ENCODE results near the gene GLUL.

GLUL gene

DNA sequence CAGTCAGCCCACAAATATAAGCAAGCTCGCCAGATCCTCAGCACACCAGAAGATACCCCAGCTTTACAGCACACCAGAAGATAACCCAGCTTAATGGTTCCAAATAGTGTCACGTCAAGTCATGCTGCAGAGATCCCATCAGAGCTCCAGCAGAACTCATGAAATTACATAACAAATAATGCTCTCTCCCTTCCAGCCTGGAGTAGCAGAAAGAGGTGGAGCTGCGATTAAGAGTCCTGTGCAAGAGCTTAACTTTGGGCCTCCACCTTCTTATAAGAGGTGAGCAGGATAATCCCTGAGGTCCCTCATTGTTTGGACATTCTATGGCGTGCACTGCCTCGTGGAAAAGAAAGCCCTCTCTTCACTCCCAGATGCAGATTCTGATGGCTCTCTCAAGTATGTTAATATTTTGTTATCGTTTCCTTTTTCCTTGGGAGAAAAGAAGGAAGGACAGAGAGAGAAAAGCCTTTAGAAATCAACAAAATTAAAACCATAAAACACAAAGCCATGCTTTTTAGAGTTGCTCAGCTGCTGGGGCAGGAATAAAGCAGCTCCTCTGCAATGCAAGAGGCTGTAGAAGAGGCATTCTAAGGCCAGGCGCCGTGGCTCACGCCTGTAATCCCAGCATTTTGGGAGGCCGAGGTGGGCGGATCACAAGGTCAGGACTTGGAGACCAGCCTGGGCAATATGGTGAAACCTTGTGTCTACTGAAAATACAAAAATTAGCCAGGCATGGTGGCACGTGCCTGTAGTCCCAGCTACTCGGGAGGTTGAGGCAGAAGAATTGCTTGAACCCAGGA lies 59.1 kb downstream of the GLUL start:
- TF ChIP-seq, protein P1, sequence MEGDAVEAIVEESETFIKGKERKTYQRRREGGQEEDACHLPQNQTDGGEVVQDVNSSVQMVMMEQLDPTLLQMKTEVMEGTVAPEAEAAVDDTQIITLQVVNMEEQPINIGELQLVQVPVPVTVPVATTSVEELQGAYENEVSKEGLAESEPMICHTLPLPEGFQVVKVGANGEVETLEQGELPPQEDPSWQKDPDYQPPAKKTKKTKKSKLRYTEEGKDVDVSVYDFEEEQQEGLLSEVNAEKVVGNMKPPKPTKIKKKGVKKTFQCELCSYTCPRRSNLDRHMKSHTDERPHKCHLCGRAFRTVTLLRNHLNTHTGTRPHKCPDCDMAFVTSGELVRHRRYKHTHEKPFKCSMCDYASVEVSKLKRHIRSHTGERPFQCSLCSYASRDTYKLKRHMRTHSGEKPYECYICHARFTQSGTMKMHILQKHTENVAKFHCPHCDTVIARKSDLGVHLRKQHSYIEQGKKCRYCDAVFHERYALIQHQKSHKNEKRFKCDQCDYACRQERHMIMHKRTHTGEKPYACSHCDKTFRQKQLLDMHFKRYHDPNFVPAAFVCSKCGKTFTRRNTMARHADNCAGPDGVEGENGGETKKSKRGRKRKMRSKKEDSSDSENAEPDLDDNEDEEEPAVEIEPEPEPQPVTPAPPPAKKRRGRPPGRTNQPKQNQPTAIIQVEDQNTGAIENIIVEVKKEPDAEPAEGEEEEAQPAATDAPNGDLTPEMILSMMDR (IDR thresholded peaks at IDR 0.05; ENCODE audit: borderline replicate concordance, control extremely low read depth, extremely low read depth, insufficient read depth, missing control alignments): no peak
- no peak for DNase-seq (ENCODE audit: low spot score)
- in situ Hi-C loops (cut with MboI; ENCODE audit: low sequenced_read_pairs, unreplicated experiment): no loop called here

Data from GM13976 (cell line).